Left hindlimb (tissue), 1 donor: ENCODE measurements around the gene LRMDA.

Experiments
- DNase-seq: peaks from one replicate; pipeline ENCODE4 v3.0.0-alpha.2; 2018

Gene LRMDA

DNA sequence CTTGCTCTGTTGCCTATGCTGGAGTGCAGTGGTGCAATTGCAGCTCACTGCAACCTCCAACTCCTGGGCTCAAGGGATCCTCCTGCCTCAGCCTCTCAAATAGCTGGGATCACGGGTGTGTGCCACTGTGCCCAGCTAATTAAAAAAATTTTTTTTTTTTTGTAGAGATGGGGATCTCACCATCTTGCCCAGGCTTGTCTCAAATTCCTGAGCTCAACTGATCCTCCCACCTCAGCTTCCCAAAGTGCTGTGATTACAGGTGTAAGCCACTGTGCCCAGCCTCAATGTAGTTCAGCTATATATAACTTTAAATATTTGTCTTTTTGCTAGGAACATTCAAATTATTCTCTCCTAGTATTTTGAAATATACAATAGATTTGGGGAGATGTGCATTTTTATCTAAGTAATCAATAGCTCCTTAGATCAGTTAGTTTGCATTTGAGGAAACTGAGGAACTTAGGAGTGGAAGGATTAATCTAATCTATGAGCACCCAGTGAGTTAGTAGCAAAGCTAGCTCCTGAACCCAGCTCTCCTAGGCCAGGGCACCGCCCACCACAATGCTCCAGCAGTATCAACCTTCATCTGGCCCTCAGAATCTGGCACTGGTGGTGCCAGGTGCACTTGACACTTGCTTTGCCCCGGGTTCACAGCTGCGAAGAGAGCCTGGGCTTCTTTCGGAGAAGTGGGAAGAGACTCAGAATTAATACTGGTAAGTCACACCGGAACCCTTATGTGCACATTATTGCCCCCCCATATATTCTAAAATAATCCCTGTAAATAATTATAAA lies 5.9 kb upstream of the LRMDA start:
- DNase-seq, result no peak

- no peak for DNase-seq
Observed at GRCh38 chr10:75426880-75427279, 4.5 kb upstream of the LRMDA start.

DNA sequence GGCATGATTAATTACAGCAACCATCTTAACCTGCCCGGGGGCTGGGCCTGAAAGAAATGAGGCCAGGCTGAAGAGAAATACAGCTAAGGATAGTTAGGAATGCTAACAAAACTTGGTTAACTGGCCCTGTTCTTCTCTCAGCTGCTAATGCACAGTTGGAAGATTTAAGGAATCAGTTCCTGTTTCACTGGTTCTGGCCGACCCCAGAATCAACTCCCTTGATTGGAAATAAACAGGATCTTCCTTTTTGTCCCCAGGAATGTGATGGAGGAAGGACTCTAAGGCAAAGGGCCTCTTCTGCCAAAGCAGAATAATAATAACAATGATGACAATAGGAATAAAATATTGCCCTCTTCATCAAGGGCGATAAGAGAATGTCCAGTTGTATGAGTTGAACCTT lies 3.5 kb upstream of the LRMDA start:
- no peak for DNase-seq

DNA sequence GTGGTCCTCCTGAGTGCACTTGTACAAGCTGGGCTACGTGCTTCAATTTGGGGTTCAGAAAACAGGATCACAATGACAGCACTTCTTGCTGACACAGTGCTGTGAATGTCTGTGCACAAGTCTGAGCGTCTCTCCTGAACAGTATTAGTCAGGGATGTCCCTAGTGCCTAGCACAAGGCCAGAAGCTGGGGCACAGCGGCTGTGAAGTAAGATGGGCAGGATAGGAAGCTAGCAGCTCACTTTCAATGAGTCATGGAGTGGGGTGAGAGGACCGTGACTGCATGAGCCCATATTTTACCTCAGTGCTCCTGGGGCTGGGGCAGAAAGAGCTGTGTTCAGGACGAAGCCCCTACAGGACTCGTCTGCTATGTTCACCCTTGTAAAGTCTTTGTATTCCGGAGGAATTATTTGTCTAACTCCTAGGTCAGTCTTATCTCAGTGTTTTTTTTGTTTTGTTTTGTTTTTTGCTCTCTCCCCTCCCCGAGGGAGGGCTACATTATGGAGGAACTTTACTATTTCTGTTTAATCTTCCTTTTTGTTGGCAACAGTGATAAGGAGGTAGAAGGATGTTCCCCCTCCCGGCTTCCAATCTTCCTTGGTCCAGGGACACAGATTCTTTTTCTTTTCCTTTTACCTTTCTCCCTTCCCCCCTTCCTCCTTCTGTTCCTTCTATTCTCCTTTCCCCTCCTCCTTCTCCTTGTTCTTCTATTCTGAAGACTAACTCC lies 2.8 kb upstream of the LRMDA start:
- no peak for DNase-seq

DNA sequence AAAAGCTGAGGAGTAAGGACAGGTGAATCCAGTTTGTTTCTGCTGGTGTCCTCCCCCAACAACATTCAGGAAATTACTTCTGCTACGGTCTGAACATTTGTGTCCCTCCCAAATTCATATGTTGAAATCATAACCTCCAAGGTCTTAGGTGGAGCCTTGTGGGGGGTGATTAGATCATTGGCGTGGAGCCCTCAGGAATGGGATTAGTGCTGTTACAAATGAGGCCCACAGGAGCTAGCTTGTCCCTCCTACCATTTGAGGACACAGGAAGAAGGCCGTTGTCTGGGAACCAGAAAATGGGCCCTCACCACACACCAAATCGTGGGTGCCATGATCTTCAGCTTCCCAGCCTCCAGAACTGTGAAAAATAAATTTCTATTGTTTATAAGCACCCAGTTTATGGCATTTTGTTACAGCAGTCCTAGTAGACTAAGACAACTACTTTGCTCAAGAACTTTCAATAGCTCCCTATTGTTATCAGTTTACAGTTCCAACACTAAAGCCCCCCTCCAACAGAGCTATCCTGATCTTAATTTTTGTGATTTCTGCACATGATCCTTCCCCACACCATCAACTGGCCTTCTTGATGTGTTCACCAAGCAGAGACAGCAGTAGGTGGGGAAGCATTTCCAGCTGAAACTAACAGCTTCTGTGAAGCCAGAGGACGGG lies 2.1 kb upstream of the LRMDA start:
- DNase-seq, result no peak

- no peak for DNase-seq
Observed at GRCh38 chr10:75430000-75430763, 1.2 kb upstream of the LRMDA start.

GRCh38 chr10:75432176-75432575 lies 752 bp downstream of the LRMDA start:
- DNase-seq, result no peak

- no peak for DNase-seq
Observed at GRCh38 chr10:75432763-75433162, 1.3 kb downstream of the LRMDA start.

- DNase-seq, result no peak
Observed at GRCh38 chr10:75433216-75433615, 1.8 kb downstream of the LRMDA start.

- DNase-seq, result no peak
Observed at GRCh38 chr10:75434291-75434690, 2.9 kb downstream of the LRMDA start.

DNA sequence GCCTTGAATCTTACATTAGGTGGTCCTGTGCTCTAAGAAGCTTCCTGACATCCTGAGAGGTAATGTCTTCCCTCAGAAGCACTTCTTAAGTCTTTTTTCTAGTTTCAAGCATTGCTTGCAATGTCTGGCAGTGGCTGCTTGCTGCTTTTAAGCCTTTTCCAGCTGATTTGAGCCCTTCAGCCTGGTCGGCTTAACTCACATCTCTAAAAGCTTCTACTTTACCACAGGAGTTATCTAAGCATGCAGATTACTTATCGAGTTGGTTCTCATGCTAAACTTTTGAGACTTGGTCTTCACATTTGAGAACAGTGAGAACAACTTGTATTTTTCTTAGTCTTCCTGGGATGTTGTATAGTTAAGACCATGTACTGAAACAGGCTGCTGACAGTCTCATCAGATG lies 3.9 kb downstream of the LRMDA start:
- no peak for DNase-seq

DNA sequence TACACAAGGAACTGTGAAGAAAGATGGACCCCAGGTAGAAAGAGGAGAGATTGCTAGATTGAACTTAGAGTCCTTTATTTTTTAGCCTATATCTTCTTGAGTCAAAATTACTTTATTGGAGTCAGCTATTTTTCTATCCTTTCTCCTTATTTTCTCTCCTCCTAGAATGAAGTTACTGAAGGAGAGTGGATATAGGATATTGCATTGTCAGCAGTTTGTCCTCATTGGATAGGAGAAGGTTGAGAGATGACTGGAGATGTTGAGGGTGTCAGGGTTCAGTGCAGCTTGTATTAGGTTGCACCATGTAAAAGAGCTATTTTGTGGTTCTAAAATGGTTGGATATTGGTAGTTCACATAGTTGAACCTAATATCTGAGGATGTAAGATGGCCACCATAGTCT lies 5.5 kb downstream of the LRMDA start:
- no peak for DNase-seq

- no peak for DNase-seq
Observed at GRCh38 chr10:75437693-75438092, 6.3 kb downstream of the LRMDA start.

DNA sequence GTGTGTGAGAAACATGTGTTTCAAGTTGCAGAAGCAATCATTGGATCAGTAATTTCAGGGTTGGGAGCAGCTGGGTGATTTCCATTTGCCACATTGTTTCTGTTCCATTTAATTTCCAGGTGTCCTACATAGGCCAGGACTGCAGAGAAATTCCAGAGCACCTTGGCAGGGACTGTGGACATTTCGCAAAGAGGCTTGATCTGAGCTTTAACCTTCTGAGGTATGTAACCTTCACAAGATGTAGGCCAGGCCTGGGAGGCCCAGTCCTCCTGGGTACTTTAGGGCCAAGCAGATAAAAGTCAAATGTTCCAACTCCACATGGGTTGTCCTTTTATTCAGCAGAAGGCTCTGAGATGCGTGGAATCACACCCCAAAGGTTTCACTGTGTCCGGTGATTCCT lies 6.9 kb downstream of the LRMDA start:
- no peak for DNase-seq

GRCh38 chr10:75439811-75440210 lies 8.4 kb downstream of the LRMDA start:
- DNase-seq, result no peak

DNA sequence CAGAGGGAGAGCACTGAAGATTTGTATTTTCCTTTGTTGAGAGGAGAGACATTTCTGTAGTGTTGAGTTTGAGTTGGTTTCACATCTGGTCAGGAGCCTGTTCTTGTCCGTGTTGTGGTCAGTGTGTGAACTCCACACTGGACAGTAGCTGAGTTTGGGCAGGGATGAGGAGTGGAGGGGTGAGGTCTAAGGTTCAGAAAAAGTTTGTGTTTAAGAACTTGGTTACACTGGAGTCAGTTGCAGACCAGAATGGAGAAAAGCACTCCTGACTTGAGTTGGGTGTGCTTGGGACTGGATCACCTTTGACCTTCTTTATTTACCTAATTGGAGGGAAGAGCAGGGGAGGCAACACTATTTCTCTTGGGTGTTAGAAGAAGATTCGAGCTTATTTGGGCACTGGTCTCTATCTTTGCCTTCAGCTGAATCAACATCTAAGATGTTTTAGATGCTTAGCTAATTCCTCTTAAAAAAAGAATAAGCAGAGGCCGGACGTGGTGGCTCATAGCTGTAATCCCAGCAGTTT lies 8.9 kb downstream of the LRMDA start:
- no peak for DNase-seq

- DNase-seq, result no peak
Observed at GRCh38 chr10:75441196-75441595, 9.8 kb downstream of the LRMDA start.

DNA sequence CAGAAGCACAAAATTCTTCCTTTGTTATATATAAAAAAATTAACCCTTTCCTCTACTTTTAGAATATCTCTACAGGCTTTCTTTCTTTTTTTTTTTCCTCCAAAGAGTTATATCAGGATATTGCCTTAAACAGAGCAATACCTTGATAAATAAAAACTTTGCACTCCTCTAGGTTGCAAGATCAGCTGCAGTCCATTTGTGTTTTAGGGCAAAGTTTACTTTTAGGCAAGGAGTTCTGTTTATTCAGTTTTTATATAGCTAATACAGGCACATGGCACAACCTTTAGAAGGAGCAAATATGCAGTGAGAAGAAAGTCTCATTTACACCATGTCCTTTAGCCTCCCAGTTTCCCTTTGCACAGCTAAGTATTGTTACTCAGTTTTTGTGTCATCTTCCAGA lies 10.3 kb downstream of the LRMDA start:
- DNase-seq, result no peak

GRCh38 chr10:75443362-75443761 lies 11.9 kb downstream of the LRMDA start:
- DNase-seq, result no peak

- DNase-seq, result no peak
Observed at GRCh38 chr10:75444781-75445386, 13.5 kb downstream of the LRMDA start.

- no peak for DNase-seq
Observed at GRCh38 chr10:75446508-75446907, 15.1 kb downstream of the LRMDA start.

DNA sequence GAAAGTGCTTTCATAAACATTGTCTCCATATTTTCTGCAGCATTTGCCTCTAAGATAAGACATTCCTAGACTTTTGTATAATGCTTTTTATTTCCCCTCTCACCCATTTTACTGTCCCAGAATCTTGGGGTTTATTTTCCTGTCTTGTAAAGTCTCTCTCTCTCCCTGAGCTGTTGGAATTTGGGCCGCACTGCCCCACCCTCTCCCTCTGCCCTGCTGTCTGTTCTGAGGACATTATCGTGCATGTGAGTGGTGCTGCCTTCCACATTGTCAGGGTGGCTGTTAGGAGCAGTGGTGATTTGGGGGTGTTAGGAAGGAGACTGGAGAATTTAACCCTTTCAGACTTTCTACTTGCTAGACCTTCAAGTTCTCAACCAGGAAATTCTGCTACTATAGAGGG lies 16.7 kb downstream of the LRMDA start:
- DNase-seq, result no peak
